Progenitor cell of endocrine pancreas (in vitro differentiated cells): ENCODE measurements around the gene MCAM. TPM values are rescaled to one million over a fixed set of nuclear protein-coding genes. Genes with fewer than 3 reads are reported as not detected.
A peak's percentile ranks its signal among the peaks of the same experiment; 100 is the strongest.

Experiments used
- DNase-seq: peaks from one replicate; pipeline ENCODE4 v3.0.0; 2021; ENCODE audit warnings: low spot score; ENCODE audit not compliant: unreplicated experiment
- H3K27ac Mint-ChIP-seq: 2 replicates; pipeline ENCODE4 v1.8.0; 2021; ENCODE audit warnings: mild to moderate bottlenecking, moderate library complexity, mixed read lengths
- H3K27me3 Mint-ChIP-seq: 2 replicates; pipeline ENCODE4 v1.8.0; 2021; ENCODE audit warnings: mixed read lengths
- H3K36me3 Mint-ChIP-seq: 2 replicates; pipeline ENCODE4 v1.8.0; 2022; ENCODE audit warnings: mixed read lengths; ENCODE audit not compliant: insufficient read depth
- H3K4me1 Mint-ChIP-seq: 2 replicates; pipeline ENCODE4 v1.8.0; 2021; ENCODE audit warnings: low read depth, mixed read lengths
- H3K4me3 Mint-ChIP-seq: 2 replicates; pipeline ENCODE4 v1.8.0; 2021; ENCODE audit warnings: low read depth, mild to moderate bottlenecking, moderate library complexity, mixed read lengths
- H3K9me3 Mint-ChIP-seq: 2 replicates; pipeline ENCODE4 v1.8.0; 2021; ENCODE audit warnings: low read depth, mixed read lengths
- total RNA-seq: library from RNA; stranded (reverse); gene quantifications from 2 replicates; pipeline ENCODE4 v1.2.1, GENCODE V29; 2021
- TF ChIP-seq, protein P1 (sequence below): fragments of 200-600 bp; sonication (generic); IDR thresholded peaks from one replicate; pipeline ENCODE4 v1.5.0; 2021; ENCODE audit warnings: antibody characterized with exemption, mild to moderate bottlenecking; ENCODE audit not compliant: unreplicated experiment

Gene MCAM
- total RNA-seq, 1 donor from 2014 or later = 12.7 TPM

DNA sequence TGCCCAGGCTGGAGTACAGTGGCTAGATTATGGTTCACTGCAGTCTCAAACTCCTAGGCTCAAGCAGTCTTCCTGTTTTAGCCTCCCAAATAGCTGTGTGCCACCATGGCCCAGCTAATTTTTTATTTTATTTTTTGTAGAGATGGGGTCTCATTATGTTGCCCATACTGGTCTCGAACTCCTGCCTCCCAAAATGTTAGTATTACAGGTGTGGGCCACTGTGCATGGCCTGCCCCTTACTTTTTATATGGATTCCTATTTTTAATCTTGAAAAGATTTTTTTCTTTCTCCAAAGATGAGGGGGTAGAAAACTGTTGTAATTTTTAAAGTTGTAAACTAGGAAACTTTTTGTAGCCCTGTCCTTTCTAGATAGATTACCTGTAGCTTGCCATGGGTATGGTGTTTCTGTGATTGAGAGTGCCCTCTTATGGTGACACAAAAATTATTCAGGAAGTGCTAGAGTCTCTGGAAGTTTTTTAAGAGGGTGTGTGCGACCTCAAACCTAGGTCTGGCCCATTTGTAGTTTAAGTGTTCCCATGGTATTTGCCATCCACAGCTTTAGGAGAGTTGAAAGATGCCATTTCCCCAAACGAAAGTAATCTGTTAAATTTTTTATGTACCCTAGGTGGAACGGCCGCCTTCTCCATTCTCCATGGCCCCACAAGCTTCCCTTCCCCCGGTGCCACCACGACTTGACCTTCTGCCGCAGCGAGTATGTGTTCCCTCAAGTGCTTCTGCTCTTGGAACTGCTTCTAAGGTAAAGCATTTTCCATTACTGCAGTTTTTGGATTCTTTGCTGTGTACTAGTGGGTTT lies 32.4 kb downstream of the MCAM start:
- Mint-ChIP-seq H3K36me3 (peaks cover 16% of the 10 kb centered on the region), H3K4me3 (no peak overlapping the region), H3K4me1 (no peaks in the 10 kb centered on the region), H3K27me3 (no peaks in the 10 kb centered on the region), H3K9me3 (no peaks in the 10 kb centered on the region), H3K27ac (peak overlapping the region; percentile 73)
- TF ChIP-seq, protein P1, sequence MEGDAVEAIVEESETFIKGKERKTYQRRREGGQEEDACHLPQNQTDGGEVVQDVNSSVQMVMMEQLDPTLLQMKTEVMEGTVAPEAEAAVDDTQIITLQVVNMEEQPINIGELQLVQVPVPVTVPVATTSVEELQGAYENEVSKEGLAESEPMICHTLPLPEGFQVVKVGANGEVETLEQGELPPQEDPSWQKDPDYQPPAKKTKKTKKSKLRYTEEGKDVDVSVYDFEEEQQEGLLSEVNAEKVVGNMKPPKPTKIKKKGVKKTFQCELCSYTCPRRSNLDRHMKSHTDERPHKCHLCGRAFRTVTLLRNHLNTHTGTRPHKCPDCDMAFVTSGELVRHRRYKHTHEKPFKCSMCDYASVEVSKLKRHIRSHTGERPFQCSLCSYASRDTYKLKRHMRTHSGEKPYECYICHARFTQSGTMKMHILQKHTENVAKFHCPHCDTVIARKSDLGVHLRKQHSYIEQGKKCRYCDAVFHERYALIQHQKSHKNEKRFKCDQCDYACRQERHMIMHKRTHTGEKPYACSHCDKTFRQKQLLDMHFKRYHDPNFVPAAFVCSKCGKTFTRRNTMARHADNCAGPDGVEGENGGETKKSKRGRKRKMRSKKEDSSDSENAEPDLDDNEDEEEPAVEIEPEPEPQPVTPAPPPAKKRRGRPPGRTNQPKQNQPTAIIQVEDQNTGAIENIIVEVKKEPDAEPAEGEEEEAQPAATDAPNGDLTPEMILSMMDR = peak; percentile 52
- DNase-seq = no peak

DNA sequence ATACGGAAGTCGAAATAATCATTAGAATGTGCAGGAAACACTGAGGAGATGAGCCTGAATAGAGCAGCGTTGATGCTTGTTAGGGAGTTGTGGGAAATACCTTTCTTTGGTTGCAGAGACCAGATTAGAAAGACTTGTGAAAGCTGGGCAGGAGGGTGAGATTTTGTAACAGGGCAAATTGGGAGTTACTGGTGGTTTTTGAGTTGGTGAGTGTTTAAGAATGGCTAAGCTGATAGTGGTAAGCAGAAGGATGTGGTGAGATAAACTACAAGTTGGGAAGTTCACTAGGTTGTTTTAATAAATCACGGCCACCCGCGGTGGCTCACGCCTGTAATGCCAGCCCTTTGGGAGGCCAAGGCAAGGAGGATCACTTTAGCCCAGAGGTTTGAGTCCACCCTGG lies 34.4 kb downstream of the MCAM start:
- H3K36me3 Mint-ChIP-seq = peaks cover 14% of the 10 kb centered on the region
- no peak overlapping the region for H3K4me3 Mint-ChIP-seq
- DNase-seq = no peak
- H3K27me3 Mint-ChIP-seq = no peaks in the 10 kb centered on the region
- H3K27ac Mint-ChIP-seq = no peak overlapping the region
- TF ChIP-seq, protein P1 = no peak
- H3K4me1 Mint-ChIP-seq = no peaks in the 10 kb centered on the region
- no peaks in the 10 kb centered on the region for H3K9me3 Mint-ChIP-seq

GRCh38 chr11:119277660-119278059 lies 39.3 kb downstream of the MCAM start:
- Mint-ChIP-seq H3K9me3 (peaks cover 3% of the 10 kb centered on the region), H3K36me3 (peaks cover 26% of the 10 kb centered on the region), H3K27me3 (no peaks in the 10 kb centered on the region), H3K4me3 (no peak overlapping the region), H3K4me1 (peaks cover 6% of the 10 kb centered on the region), H3K27ac (no peak overlapping the region)
- TF ChIP-seq, protein P1 = no peak
- DNase-seq = no peak

DNA sequence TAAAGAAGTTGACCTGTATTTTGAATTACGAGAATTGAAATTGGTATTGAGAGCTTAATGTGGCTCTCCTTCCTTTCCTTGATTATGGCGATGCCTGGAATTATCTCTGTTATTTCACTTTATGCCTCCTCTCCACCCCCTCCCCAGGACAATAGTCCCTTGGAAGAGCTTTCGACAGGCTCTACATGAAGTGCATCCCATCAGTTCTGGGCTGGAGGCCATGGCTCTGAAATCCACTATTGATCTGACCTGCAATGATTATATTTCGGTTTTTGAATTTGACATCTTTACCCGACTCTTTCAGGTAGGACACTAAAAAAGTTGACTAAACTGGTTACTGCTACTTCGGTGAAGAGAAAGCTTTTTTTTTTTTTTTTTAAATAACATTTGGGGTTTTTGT lies 43.2 kb downstream of the MCAM start:
- no peaks in the 10 kb centered on the region for H3K27me3 Mint-ChIP-seq
- DNase-seq = no peak
- H3K9me3 Mint-ChIP-seq = peaks cover 3% of the 10 kb centered on the region
- H3K27ac Mint-ChIP-seq = no peak overlapping the region
- peaks cover 23% of the 10 kb centered on the region for H3K36me3 Mint-ChIP-seq
- peaks cover 6% of the 10 kb centered on the region for H3K4me1 Mint-ChIP-seq
- TF ChIP-seq, protein P1 = no peak
- H3K4me3 Mint-ChIP-seq = no peak overlapping the region

DNA sequence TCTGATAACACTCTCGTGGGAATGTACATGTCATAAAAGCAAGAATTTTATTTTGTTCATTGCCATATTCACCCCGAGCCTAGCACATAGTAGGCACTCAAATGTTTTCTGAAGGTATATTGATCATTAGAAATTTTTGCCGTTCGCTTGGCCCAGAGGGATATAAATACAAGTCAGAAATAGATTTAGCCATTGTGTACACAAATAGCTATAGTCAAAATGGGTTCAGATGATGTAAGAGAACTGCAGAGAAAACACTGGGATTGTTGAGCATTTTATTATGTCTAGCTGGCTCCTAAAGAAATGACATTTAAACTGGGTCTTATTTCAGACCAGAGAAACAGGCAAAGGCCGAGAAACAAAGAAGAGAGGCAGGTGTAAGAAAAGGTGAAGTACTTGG lies 49.3 kb downstream of the MCAM start:
- Mint-ChIP-seq H3K4me1 (peaks cover 3% of the 10 kb centered on the region), H3K27me3 (no peaks in the 10 kb centered on the region), H3K27ac (no peak overlapping the region), H3K36me3 (no peaks in the 10 kb centered on the region), H3K4me3 (no peak overlapping the region), H3K9me3 (no peaks in the 10 kb centered on the region)
- no peak for DNase-seq
- TF ChIP-seq, protein P1 = no peak
